DMS153 treated with DMSO at 0.1 percent for 48 hours (cell line): ENCODE measurements around the gene FRMD4A.
"Not testable (repeated sequence)": the region's sequence is repeated elsewhere in the genome, so short reads cannot be mapped to it uniquely, and the experiment has no call there.

Experiments used
- DNase-seq: peaks from one replicate; lab custom pipeline; 2025; ENCODE audit not compliant: unreplicated experiment; lab: John Stamatoyannopoulos, UW

Gene FRMD4A

DNA sequence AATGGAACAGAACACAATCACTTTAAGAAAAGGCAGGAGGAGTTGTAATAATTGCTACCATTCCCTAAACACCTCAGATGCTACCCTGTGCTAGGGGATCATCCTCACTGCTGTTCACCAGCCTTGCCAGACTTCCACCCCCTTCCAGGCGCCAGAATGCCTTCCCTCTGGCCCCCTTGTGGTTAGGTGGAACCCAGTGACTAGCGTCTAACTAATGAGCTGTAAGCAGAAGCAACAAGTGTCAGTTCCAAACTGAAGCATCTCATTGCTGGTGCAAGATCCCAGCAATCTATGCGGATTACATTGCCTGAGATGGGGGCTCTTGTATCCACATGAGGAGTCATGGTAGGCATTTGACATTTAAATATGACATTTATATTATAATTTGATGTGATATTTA is 86.6 kb downstream of the FRMD4A start:
- DNase-seq: no peak

DNA sequence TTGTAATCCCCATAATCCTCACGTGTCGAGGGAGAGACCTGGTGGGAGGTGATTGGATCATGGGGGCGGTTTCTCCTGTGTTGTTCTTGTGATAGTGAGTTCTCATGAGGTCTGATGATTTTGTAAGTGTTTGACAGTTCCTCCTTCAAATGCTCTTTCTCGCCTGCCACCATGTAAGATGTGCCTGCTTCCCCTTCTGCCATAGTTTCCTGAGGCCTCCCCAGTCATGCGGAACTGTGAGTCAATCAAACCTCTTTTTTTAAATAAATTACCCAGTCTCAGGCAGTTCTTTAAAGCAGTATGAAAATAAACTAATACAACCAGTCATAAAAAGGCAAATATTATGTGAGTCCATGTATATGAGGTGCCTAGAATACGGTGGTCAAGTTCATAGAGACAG is 87.5 kb downstream of the FRMD4A start:
- no peak for DNase-seq

DNA sequence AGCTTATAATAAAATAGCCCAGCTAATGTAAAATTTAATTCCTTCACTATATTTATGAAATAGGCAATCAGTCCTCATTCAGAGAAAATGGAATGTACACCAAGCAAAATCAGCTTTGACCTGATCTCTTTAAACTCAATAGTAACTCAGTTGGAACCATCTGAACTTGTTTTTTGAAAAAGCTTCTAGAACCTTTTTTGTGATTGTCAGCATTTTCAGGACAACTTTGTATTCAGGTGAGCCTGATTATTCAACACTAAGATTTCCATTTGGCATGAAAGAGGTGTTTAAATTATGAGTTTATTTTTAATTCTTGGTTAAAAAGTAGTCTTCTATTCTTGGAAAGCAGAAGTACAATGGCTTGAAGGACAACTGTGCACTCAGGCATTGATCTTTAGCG is 89.5 kb downstream of the FRMD4A start:
- DNase-seq: no peak

DNA sequence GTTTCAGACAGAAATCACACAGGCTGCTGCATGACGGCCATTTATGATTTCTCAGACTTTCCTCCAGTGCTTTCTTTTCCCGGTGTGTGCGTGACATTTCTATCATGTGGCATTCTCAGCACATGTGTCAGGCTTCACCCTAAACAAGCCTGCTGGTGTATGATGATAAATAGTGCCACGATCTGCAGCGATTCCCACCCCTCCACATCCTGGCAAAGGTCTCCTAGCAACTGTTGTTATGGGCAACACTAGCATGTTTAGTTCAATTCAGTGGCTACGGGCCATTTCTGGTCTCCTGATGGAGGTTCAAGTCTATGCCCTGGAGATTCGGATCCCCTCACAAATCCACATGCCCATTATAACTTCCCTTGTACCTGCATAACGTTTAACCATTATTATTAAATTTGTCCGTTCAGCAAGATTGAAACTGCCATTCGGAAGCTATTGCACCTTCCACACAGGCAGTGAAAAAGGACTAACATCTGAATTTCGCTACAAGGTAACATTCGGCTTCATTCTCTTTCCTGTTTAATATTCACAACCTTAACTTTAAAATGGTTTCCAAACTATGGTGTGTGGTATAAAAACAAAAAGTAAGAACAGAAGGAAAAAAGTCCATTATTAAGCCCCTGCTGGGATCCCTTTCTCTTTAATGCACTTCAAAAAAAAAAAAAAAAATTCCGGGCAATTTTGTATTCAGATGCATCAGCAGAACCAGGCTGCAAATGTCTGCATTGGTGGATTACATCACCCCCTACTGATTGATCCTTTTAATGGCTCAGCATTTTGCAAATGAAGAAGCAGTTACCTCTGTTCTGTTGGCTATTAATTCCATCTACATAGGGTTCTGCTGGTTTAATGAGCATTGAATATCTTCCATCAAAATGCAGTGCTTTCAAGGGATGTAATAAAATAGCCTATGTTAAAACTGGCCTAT is 90.2 kb downstream of the FRMD4A start:
- DNase-seq: no peak

DNA sequence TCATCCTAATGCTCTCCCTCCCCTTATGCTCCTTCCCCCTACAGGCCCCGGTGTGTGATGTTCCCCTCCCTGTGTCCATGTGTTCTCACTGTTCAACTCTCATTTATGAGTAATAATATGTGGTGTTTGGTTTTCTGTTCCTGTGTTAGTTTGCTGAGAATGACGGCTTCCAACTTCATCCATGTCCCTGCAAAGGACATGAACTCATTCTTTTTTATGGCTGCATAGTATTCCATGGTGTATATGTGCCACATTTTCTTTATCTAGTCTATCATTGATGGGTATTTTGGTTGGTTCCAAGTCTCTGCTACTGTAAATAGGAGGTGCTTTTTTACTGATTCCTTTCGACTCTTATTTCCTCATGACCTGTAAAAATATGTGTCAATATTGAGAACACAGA is 92.1 kb downstream of the FRMD4A start:
- not testable (repeated sequence) for DNase-seq

DNA sequence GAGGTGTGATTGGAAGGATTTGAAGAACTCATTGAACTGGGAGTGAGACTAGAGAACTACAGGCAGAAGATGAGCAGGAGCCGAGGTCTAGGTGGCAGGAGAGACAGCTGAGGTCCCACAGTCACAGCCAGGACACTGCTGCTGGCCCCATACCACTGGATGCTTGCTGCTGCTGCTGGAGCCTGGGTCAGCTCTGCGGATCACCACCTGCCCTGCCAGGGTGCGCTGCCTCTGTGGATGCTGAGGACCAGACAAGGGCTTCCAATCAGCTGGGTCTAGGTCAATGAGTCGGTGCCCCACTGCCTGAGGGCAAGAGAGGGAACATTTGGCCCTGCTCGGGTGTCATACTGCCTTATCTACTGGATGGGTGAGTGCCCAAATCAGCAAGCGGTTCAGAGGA is 94.4 kb downstream of the FRMD4A start:
- DNase-seq: no peak

DNA sequence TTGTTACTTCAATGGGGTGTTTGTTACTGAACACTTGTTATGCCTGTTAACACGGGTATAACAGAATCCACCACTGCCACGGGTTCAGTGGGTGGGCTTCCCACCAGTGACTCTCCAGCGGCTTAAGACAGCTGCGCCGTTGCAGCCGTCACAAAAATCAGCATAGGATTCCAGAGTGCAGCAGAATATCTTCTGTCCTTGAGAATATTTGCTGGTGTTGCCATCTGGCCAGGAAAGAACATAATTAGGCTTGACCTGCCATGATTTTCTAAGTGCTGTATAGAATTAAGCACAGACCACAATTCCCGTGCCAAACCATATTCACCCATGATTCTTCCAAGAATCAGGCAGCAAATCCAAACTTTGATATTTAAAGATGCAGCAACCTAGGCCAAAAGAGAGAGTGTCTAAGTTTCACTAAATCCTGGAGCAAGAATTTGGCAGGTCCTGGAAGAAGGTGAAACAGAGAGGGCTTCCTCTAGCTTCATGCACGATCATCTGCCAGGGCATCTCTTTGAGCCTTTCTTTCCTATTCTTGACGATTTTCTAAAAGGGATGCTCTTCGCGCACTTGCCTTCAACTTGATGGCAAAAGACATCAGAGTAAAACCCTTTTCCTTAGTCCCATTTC is 95.0 kb downstream of the FRMD4A start:
- no peak for DNase-seq

DNA sequence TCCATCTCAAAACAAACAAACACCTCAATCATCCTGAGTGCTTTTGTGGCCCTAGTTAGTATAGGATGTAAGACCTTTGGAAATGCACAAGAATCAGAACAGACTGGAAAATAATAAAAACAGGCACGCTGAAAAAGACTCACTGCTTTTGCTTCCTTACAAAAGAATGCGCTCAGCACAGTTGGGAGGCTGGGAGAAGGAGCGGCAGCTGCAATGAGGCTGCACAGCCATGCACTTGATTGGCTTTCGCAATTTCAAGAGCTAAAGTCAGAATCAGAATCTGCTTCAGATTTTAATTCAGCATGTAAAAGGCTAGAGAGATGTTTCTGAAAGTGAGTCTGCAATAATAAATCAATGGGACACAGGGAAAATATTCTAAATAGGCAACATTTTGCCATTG is 97.2 kb downstream of the FRMD4A start:
- DNase-seq: no peak

DNA sequence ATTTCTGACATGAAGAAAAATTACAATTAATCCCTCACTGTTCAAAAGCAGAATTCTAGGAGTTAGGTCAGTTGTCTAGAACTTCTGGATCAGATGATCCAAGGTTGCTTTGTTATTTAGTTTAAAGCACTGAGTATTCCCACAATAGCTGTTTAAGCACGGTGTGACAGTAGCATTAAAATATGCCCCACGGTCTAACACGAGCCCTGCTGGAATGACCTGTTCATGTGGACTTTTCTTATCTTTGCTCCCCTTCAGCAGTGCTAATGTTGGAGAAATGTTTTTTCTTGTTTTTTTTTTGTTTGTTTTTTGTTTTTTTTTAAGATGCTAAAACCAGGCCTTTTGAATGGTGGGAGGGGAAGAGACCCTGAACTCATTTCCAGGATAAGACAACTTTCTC is 101.9 kb downstream of the FRMD4A start:
- DNase-seq: not testable (repeated sequence)

DNA sequence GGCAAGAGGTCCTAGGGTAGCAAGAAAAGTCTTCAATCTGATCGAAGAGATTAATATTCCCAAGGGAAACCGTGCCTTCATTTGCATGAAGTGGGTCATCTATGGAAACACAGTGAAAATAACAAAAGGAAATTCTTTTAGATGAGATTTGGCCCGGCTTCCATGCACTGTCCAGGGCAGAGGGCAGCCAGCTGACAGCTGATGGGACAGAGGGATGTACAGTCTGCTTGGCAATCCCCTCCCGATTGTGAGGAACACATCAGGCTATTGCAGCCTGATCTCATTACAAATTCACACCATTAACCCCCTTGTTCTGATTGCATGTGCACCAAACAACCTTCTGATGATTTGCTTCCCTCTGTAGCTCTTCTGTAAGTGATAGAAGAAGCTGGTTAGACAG is 105.3 kb downstream of the FRMD4A start:
- DNase-seq: no peak

DNA sequence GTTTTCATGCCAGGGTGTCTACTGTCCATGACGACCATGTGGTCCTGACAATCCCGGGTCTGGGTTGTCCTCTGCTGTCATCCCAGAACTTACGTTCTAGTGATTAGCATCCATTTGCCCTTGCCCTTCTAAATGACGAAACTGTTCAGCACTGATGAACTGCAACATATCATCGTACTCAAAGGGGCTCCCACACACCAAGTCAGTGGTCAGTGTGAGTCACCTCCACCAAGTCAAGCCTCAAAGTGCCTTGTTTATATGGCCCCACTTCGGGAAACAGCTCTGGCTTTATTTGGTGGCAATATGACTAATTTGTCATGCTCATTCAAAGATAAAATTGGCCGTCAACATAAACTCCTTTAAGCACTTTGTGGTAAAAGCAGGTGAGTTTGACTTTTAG is 110.7 kb downstream of the FRMD4A start:
- DNase-seq: no peak

DNA sequence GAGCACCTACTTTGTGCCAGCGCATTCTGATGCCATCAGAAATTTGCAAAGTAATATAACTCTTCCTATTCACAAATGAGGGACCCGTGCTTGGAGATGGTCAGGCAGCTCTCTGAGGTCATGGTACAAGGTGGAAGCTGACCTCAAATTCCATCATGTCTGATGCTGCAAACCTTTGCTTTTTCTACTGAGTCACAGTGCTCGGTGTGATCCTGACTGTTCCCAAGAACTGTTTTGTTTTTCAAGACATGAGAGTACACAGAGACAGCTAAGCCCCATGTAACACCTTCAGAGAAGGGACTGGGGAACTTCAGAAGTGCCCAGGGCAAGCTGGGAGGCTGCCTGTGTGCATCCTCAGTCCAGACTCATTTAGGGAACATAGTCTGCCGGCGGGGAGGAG is 111.3 kb downstream of the FRMD4A start:
- DNase-seq: no peak

DNA sequence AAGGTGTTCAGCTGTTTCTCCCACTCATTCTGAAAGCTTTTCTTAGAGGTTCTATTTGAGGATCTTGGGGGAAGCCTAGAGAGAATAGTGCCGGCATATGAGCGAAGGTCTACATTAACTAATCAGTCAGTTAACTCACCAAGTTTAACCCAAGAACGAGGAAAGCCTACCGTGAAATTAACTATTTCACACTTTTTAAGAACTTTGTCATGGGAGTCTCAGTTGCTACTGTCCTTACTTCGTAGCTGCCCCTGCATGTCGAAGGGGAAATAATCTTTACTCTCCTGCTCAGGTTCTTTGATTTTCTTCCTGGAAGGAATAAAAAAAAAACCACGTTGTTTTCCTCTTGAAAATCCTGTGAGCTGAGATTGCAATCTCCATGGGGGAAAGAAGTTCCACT is 115.1 kb downstream of the FRMD4A start:
- no peak for DNase-seq

DNA sequence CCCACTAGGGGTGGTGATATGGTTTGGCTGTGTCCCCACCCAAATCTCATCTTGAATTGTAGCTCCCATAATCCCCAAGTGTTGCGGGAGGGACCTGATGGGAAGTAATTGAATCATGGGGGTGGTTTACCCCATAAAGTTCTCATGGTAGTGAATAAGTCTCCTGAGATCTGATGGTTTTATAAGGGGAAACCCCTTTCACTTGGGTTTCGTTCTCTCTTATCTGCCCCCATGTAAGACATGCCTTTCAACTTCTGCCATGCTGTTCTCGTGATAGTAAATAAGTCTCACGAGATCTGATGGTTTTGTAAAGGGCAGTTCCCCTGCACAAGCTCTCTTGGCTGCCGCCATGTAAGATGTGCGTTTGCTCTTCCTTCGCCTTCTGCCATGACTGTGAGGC is 117.0 kb downstream of the FRMD4A start:
- not testable (repeated sequence) for DNase-seq

DNA sequence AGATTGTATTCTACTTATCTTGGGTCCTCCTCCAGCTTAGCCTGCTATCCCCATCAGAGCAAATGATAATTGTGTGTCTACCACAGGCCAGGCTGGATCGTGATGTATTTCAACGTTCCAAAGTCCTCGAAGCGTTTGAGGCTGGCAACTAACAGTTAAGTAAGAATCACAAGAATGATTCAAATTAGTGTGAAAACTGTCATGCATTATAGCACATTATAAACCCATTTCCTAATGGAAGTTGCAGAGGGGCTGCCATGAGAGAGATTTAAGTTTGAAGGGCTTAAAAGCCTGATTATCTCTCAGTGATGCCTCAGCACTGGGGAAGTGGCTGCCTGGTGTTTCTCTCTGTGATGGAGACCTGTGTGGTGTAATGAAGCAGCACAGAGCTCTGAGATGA is 119.1 kb downstream of the FRMD4A start:
- DNase-seq: no peak

DNA sequence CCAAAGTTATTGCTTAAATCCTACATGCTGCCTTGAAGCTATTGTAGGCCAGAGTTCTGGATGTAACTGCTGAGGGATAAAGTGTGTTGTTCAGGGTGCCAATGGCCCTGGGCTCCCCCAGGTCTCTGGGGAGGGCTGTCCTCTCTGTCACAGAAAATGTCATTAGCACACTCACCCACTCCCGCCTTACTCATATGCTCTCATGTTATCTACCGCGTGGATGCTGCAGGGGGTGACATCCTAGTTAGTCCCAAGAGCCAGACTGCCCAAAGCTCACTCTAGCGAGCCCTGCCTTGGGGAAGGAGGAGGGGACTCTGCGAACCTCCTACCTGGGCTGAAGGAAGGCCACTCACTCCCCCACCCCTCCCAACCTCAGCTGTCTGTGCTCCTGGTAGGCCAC is 122.5 kb downstream of the FRMD4A start:
- DNase-seq: no peak

DNA sequence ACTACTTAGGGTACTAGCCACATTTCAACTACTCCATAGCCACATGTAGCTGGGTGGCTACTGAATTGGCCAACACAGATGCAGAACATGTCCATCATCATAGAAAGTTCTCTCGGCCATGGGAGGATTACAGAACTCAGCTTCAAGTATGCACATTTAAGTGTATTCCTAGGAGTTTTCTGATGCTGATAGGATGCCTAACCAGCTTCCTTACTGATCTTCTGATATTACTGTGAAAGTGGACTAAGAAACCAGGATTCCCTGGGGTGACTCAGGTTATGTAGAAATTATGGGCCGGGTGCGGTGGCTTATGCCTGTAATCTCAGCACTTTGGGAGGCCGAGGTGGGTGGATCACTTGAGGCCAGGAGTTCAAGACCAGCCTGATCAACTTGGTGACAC is 125.5 kb downstream of the FRMD4A start:
- DNase-seq: no peak

DNA sequence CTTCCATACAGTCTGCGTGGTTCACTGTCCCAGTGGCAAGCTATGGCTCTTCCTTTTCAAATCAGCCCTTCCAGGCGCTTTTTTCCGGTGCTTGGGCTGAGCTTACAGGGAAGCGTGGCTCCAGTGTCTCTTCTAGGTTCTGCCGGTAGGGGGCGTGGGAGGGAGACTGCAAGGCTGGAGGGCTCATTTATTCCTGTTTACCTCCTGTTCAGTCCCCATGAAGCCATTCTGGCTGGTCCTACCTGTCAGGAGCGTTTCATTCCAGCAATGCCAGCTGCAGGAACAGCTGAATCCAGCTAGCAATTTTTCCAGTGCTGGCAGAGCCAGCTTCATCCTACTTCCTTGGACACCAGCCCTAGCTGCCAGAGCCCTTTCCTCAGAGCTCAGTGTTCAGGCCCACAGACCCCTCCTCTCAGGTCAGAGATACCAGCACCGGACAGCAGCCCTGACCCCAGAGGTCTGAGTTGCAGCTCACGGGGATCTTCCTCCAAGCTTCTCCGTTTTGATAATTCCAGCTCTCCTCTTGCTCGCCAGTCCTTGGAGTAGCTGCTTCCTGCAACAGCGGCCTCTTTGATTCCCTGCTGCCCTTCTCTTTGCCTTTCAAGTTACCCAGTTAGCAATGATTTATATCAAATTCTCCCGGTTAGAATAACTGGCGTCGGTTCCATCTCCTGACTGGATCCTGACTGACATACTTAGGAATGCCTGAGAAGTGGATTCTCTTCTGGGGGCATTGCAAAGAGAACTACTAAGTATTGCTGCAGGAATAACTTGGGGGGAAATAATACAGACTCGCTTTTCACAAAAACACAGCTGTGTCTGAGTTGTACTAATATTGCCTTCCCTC is 129.8 kb downstream of the FRMD4A start:
- DNase-seq: no peak

DNA sequence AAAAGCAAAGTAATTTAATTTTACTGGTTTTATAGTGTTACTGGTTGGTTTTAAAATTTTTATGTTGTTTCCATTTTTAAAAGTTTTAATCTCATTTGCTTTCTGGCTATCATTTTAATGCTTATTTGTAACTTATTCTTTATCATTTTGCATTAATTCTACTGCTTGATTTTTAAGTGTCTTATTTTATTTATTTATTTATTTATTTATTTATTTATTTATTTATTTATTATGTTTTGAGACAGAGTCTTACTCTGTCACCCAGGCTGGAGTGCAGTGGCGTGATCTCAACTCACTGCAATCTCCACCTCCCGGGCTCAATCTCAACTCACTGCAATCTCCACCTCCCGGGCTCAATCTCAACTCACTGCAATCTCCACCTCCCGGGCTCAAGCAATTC is 131.6 kb downstream of the FRMD4A start:
- DNase-seq: not testable (repeated sequence)

DNA sequence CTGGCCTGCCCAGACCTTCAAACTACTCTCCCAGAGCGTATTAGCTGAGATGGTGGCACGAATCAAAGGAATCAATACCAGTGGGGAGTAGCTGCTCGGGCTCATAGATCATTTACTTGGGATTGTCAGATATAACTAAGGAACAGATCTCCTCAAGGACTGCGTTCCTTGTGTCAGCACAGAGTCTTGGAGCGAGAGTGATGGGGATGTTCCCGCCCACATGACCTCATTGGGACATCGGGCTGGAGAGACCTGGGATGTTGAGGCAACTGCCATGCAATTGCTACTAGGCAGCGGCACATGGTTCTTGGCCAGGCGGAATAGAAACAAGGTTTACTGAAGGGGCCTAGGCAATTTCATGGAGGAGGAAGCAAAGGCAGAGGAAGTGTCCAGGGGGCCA is 132.6 kb downstream of the FRMD4A start:
- no peak for DNase-seq

DNA sequence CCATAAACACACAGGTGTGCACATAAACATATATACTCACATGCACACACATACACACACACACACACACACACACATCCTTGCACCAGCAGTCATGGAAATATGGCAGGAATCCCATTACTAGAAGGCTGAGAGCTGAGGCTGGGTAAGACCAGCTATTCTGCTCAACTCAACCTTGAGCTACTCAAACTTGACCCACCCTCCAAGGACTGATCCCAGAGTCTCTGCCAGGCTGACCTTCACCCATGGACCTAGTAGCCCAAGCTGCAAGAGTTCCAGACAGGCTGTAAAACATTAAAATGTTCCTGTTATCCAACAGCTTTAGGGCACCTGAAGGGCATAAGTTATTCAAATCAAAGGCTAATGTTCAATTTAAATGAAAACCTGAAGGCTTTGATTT is 134.6 kb downstream of the FRMD4A start:
- no peak for DNase-seq

DNA sequence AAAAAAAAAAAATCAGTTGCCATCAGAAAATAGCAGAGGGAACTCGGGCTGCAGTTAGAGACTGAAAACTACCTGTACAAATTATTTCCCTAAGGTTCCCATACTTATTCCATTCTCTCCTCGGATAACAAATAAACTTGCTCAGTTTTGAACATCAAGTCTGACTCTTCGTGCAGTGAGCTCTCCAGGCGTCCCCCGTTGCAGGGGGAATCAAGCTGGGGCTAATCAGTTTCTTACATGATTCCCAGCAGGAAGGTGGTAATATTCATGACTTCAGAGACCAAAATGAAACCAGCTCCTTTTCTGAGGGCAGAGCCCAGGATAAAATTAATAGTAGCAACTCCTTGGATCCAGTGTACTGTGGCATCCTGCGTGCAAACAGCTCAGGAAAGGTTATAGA is 135.3 kb downstream of the FRMD4A start:
- no peak for DNase-seq
